Measurements from ENCODE around the gene REC8. TPM values are rescaled to one million over a fixed set of nuclear protein-coding genes. Genes with fewer than 3 reads are reported as not detected.
A peak's percentile ranks its signal among the peaks of the same experiment; 100 is the strongest.

The REC8 gene
- total RNA-seq, 1 experiment from 2014 or later: 58.0 TPM

DNA sequence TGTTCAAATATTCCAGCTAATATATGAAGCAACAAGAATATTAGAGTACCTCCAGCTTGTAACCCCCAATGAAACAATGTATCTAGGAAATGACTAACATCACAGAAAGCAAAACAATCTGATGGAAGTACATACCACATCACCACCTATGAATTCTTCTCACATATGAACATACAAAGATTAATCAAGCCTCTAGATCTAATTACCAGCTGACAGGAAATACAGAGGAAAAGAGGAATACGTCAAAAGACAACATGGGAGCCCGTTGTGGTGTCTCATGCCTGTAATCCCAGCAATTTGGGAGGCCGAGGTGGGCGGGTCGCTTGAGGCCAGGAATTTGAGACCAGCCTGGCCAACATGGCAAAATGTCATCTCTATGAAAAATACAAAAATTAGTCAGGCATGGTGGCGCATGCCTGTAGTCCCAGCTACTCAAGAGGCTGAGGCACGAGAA lies 52.8 kb downstream of the REC8 start:
- peaks cover 7 to 24% (median 18%) of the 10 kb centered on the region in 3 experiments; a peak in 6 of 7 replicates for H3K36me3 Mint-ChIP-seq (ENCODE audit: insufficient read depth in 1 of 3, low read depth in 3 of 3)
- no peaks in the 10 kb centered on the region for H3K23me2 ChIP-seq (ENCODE audit: insufficient read length, low read depth, low read length, poor library complexity, severe bottlenecking)
- H3K18ac ChIP-seq (ENCODE audit: insufficient read length, low read depth, low read length): no peak overlapping the region
- no peak overlapping the region for H3K9ac ChIP-seq (ENCODE audit: extremely low read depth, insufficient read length, low read length)
- no peak overlapping the region for H3K4me2 ChIP-seq (ENCODE audit: insufficient read depth, insufficient read length, low read length)
- no peaks in the 10 kb centered on the region for H3K4me1 ChIP-seq (ENCODE audit: insufficient read depth, low read length)
- no peaks in the 10 kb centered on the region for H3K9me3 Mint-ChIP-seq
- H2AFZ ChIP-seq (ENCODE audit: low read length): no peak overlapping the region
- no peaks in the 10 kb centered on the region for H3K27me3 Mint-ChIP-seq (ENCODE audit: low read depth)
- no peak overlapping the region for H2BK120ac ChIP-seq (ENCODE audit: low read depth, low read length, poor library complexity, severe bottlenecking)
- peak overlapping the region in 1 of 3 experiments; percentile 65; a peak in 3 of 7 replicates for H3K27ac Mint-ChIP-seq
- no peaks in the 10 kb centered on the region for H3K27me3 ChIP-seq (ENCODE audit: insufficient read depth, low read length)
- no peak overlapping the region for H2BK15ac ChIP-seq (ENCODE audit: low read depth, low read length)
- H3K79me1 ChIP-seq (ENCODE audit: insufficient read depth, low read depth, low read length, poor library complexity, severe bottlenecking): peaks cover 15% of the 10 kb centered on the region
- no peak overlapping the region for H2BK5ac ChIP-seq (ENCODE audit: insufficient read length, low read length)
- H3K79me2 ChIP-seq (ENCODE audit: insufficient read depth, low read length): peaks cover 5% of the 10 kb centered on the region; the same call in 1 of the 2 replicates
- no peak overlapping the region for H4K5ac ChIP-seq (ENCODE audit: insufficient read length, low read depth, low read length)
- no peaks in the 10 kb centered on the region for H4K20me1 ChIP-seq (ENCODE audit: control insufficient read depth, insufficient read depth, insufficient read length)
- H3K56ac ChIP-seq (ENCODE audit: insufficient read length, low read depth, low read length): no peak overlapping the region
- no peak overlapping the region for H3K4me3 Mint-ChIP-seq
- no peak overlapping the region for H4K91ac ChIP-seq (ENCODE audit: insufficient read length, low read depth, low read length)
- H3K14ac ChIP-seq (ENCODE audit: insufficient read depth, low read length): no peak overlapping the region
- H2BK20ac ChIP-seq (ENCODE audit: low read depth, low read length, poor library complexity, severe bottlenecking): no peak overlapping the region
- H3T11ph ChIP-seq (ENCODE audit: low read length): no peak overlapping the region
- H2BK12ac ChIP-seq (ENCODE audit: insufficient read length, low read depth, low read length): no peak overlapping the region
- no peak overlapping the region for H4K8ac ChIP-seq (replicated peaks; ENCODE audit: insufficient read length, low read depth, low read length)
- TF ChIP-seq CTCF (conservative IDR thresholded peaks at IDR 0.05): no peak
- no peak for DNase-seq
- no CpG with 5 or more reads among the region's 7 CpGs for WGBS (ENCODE audit: extremely low coverage, insufficient read length, low lambda C conversion rate)
- H3K4me1 Mint-ChIP-seq: no peaks in the 10 kb centered on the region
- no peak overlapping the region for H3K23ac ChIP-seq (ENCODE audit: insufficient read length, low read depth, low read length)
- no peak overlapping the region for H3K4ac ChIP-seq (ENCODE audit: low read depth, low read length)
- H3K27ac ChIP-seq (ENCODE audit: insufficient read length, low read depth, low read length): no peak overlapping the region
- no peaks in the 10 kb centered on the region for H3K9me3 ChIP-seq (ENCODE audit: control insufficient read depth, low read depth, low read length)
- H2AK5ac ChIP-seq (ENCODE audit: insufficient read length, low read length): no peak overlapping the region
